ENCODE results near the gene GDPD3. TPM values are rescaled to one million over a fixed set of nuclear protein-coding genes. Genes with fewer than 3 reads are reported as not detected.
A peak's percentile ranks its signal among the peaks of the same experiment; 100 is the strongest.

Gene GDPD3
- total and polyA plus RNA-seq, 4 experiments from 2014 or later: 0.25 to 37.2 (median 31.5) TPM; not detected in 1

- no peak for DNase-seq
- CTCF ChIA-PET (ENCODE audit: partially characterized antibody): interaction anchor here (0.8 to 1.6 kb wide), 5 partner anchors 10 to 74 kb away, joined by 3 to 11 read pairs (median 3); partner anchors contain the start of genes ALDOA and TBX6
- Histone ChIP-seq H3K4me1 (ENCODE audit: insufficient read depth, low read length) (peaks cover 20% of the 10 kb centered on the region), H3K27me3 (ENCODE audit: insufficient read depth, low read length) (no peaks in the 10 kb centered on the region), H3K27ac (ENCODE audit: low read depth, low read length) (no peak overlapping the region), H3K4me3 (ENCODE audit: low read length in 2 of 2) (no peak overlapping the region), H3K36me3 (ENCODE audit: insufficient read depth, low read length) (no peaks in the 10 kb centered on the region), H3K9me3 (ENCODE audit: control insufficient read depth in 1 of 2, low read length in 2 of 2) (no peaks in the 10 kb centered on the region)
- H3K9me3 Mint-ChIP-seq: no peaks in the 10 kb centered on the region
- intact Hi-C loops (cut with micrococcal nuclease): no loop called here
- H3K4me3 Mint-ChIP-seq: peak overlapping the region in 7 of 8 donors; percentile 0 to 70 (median 28)
- peaks cover 12 to 21% (median 13%) of the 10 kb centered on the region in 4 donors for H3K4me1 Mint-ChIP-seq
- H3K27me3 Mint-ChIP-seq: no peaks in the 10 kb centered on the region
- H3K36me3 Mint-ChIP-seq: no peaks in the 10 kb centered on the region
- POLR2A ChIA-PET (ENCODE audit: partially characterized antibody): interaction anchor here (0.6 to 2.6 kb wide), 7 partner anchors 27 to 234 kb away, joined by 3 to 17 read pairs (median 5); partner anchors contain the start of genes CORO1A, GDPD3, TBX6 and YPEL3
- H3K27ac Mint-ChIP-seq: peak overlapping the region; percentile 1 to 85 (median 43)
Observed at GRCh38 chr16:30139583-30140481, 26.5 kb upstream of the GDPD3 start.

DNA sequence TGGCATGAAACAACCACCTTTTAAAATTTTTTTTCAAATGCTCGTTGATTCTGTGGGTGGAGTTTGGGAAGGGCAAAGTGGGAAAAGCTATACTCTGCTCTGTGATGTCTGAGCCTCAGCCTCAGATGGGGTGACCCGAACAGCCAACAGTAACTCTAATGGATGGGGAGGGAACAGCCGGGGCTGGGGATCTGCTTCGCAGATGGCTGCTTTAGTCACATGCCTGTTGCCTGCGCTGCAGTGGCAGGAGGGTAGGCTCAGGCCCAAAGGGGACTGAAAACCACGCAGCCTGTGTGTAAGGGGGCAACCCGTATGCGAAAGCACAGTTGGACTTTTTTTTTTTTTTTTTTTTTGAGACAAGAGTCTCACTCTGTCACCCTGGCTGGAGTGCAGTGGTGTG lies 24.6 kb upstream of the GDPD3 start:
- Histone ChIP-seq H3K4me1 (ENCODE audit: insufficient read depth, low read length) (peaks cover 13% of the 10 kb centered on the region), H3K27ac (ENCODE audit: low read depth, low read length) (no peak overlapping the region), H3K27me3 (ENCODE audit: insufficient read depth, low read length) (no peaks in the 10 kb centered on the region), H3K4me3 (ENCODE audit: low read length in 2 of 2) (no peak overlapping the region), H3K36me3 (ENCODE audit: insufficient read depth, low read length) (no peaks in the 10 kb centered on the region), H3K9me3 (ENCODE audit: control insufficient read depth in 1 of 2, low read length in 2 of 2) (no peaks in the 10 kb centered on the region)
- intact Hi-C loops (cut with micrococcal nuclease): no loop called here
- no peaks in the 10 kb centered on the region for H3K27me3 Mint-ChIP-seq
- DNase-seq: no peak
- no peak overlapping the region for H3K4me3 Mint-ChIP-seq
- H3K36me3 Mint-ChIP-seq: no peaks in the 10 kb centered on the region
- POLR2A ChIA-PET (ENCODE audit: partially characterized antibody): interaction anchor here (0.6 to 1.7 kb wide), 2 partner anchors 46 to 48 kb away, joined by 4 to 7 read pairs; partner anchors contain the start of gene CORO1A
- CTCF ChIA-PET (ENCODE audit: partially characterized antibody): interaction anchor here (0.5 to 1.4 kb wide), 3 partner anchors 26 to 457 kb away, joined by 3 read pairs; no protein-coding TSS in a partner anchor
- no peak overlapping the region for H3K27ac Mint-ChIP-seq
- H3K9me3 Mint-ChIP-seq: peaks cover 0 to 2% (median 0%) of the 10 kb centered on the region in 8 donors
- peaks cover 6 to 16% (median 8%) of the 10 kb centered on the region in 4 donors for H3K4me1 Mint-ChIP-seq

GRCh38 chr16:30136971-30137605 lies 23.8 kb upstream of the GDPD3 start:
- intact Hi-C loops (cut with micrococcal nuclease): no loop called here
- no peak overlapping the region for H3K27ac Mint-ChIP-seq
- H3K4me3 Mint-ChIP-seq: no peak overlapping the region
- Histone ChIP-seq H3K4me3 (ENCODE audit: low read length in 2 of 2) (no peak overlapping the region), H3K4me1 (ENCODE audit: insufficient read depth, low read length) (peaks cover 13% of the 10 kb centered on the region), H3K27ac (ENCODE audit: low read depth, low read length) (no peak overlapping the region), H3K36me3 (ENCODE audit: insufficient read depth, low read length) (no peaks in the 10 kb centered on the region), H3K27me3 (ENCODE audit: insufficient read depth, low read length) (no peaks in the 10 kb centered on the region), H3K9me3 (ENCODE audit: control insufficient read depth in 1 of 2, low read length in 2 of 2) (no peaks in the 10 kb centered on the region)
- no peak for DNase-seq
- H3K27me3 Mint-ChIP-seq: no peaks in the 10 kb centered on the region
- peaks cover 6 to 16% (median 8%) of the 10 kb centered on the region in 4 donors for H3K4me1 Mint-ChIP-seq
- ChIA-PET POLR2A (ENCODE audit: partially characterized antibody) (interaction anchor here (0.6 to 1.7 kb wide), 2 partner anchors 46 to 49 kb away, joined by 4 to 7 read pairs; partner anchors contain the start of gene CORO1A), CTCF (ENCODE audit: partially characterized antibody) (interaction anchor here (0.5 to 1.4 kb wide), 3 partner anchors 25 to 458 kb away, joined by 3 read pairs; no protein-coding TSS in a partner anchor)
- no peaks in the 10 kb centered on the region for H3K36me3 Mint-ChIP-seq
- peaks cover 0 to 3% (median 0%) of the 10 kb centered on the region in 8 donors for H3K9me3 Mint-ChIP-seq

DNA sequence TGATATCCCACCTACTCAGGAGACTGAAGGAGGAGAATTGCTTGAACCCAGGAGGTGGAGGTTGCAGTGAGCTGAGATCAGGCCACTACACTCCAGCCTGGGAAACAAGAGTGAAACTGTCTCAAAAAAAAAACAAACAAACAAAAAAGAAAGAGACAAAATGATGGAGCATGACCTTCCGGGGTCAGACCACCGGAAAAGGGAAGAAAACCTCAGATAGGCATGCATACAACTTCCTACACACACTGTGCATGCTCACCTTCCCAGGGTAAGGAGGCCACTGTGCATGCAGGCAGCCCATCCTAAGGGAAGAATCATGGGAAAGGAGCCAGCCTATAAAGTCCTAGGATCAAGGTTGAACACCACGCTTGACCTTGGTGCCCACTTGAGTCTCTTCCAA lies 19.3 kb upstream of the GDPD3 start:
- ChIA-PET POLR2A (ENCODE audit: partially characterized antibody) (no interaction called here), CTCF (ENCODE audit: partially characterized antibody) (no interaction called here)
- no peaks in the 10 kb centered on the region for H3K27me3 Mint-ChIP-seq
- H3K4me1 Mint-ChIP-seq: peaks cover 0 to 9% (median 4%) of the 10 kb centered on the region in 4 donors
- Histone ChIP-seq H3K36me3 (ENCODE audit: insufficient read depth, low read length) (no peaks in the 10 kb centered on the region), H3K9me3 (ENCODE audit: control insufficient read depth in 1 of 2, low read length in 2 of 2) (no peaks in the 10 kb centered on the region), H3K4me1 (ENCODE audit: insufficient read depth, low read length) (no peaks in the 10 kb centered on the region), H3K27ac (ENCODE audit: low read depth, low read length) (no peak overlapping the region), H3K27me3 (ENCODE audit: insufficient read depth, low read length) (no peaks in the 10 kb centered on the region), H3K4me3 (ENCODE audit: low read length in 2 of 2) (no peak overlapping the region)
- no peak for DNase-seq
- H3K9me3 Mint-ChIP-seq: peaks cover 0 to 9% (median 3%) of the 10 kb centered on the region in 8 donors
- no peak overlapping the region for H3K27ac Mint-ChIP-seq
- no peak overlapping the region for H3K4me3 Mint-ChIP-seq
- intact Hi-C loops (cut with micrococcal nuclease): no loop called here
- no peaks in the 10 kb centered on the region for H3K36me3 Mint-ChIP-seq

DNA sequence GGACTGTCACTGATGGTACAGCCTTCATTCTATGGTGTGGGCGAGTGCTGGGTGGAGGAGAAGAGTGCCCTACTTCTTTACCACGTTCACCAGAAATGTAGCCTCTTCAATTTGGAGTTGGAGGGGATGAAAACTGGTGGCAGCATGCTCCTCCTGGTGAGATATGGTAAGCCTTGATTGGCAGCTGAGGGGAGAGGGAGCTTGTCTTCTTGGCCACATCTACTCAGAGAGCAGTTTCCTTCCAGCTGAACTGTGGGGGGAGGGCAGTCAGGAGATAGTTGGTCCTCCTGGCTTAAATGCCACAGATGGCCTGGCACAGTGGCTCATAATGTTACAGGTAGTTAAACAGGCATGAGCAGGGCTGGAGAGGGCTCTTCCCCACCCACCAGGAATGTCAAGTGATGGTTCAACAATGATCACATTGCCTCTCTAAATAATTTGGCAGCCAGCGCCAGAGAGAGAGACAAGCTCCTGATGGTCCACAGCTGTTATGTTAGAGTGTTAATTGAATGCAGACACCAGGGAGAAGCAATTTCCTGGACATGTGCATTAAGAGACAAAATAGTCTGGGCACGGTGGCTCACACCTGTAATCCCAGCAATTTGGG lies 18.6 kb upstream of the GDPD3 start:
- no peak overlapping the region for H3K27ac Mint-ChIP-seq
- H3K36me3 Mint-ChIP-seq: no peaks in the 10 kb centered on the region
- CTCF ChIA-PET (ENCODE audit: partially characterized antibody): no interaction called here

DNA sequence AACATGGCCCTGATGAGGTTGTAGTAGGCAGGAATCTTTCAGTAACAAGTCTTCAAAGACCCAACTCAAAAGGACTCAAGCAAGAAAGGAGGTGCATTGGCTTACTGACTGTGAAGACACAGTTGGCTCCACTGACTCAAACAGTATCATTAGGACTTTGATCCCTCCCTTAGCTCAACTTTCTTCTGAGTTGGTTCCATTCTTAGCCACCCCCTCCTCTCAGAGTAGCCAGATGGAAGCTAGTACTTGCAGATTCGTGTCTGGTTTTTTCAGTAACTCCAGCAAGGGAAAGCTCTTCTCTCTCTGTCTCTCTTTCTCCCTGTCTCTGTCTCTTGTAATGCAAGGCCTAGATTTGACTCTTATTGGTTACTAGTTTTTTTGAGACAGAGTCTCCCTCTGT lies 14.7 kb upstream of the GDPD3 start:
- Histone ChIP-seq H3K9me3 (ENCODE audit: control insufficient read depth in 1 of 2, low read length in 2 of 2) (no peaks in the 10 kb centered on the region), H3K4me3 (ENCODE audit: low read length in 2 of 2) (no peak overlapping the region), H3K27ac (ENCODE audit: low read depth, low read length) (no peak overlapping the region), H3K4me1 (ENCODE audit: insufficient read depth, low read length) (peaks cover 5% of the 10 kb centered on the region), H3K36me3 (ENCODE audit: insufficient read depth, low read length) (no peaks in the 10 kb centered on the region), H3K27me3 (ENCODE audit: insufficient read depth, low read length) (no peaks in the 10 kb centered on the region)
- H3K27me3 Mint-ChIP-seq: no peaks in the 10 kb centered on the region
- H3K36me3 Mint-ChIP-seq: peaks cover 0 to 2% of the 10 kb centered on the region in 2 donors
- no peak overlapping the region for H3K27ac Mint-ChIP-seq
- peaks cover 0 to 9% (median 3%) of the 10 kb centered on the region in 8 donors for H3K9me3 Mint-ChIP-seq
- ChIA-PET CTCF (ENCODE audit: partially characterized antibody) (no interaction called here), POLR2A (ENCODE audit: partially characterized antibody) (interaction anchor here (2.6 kb wide), 1 partner anchor 55 kb away, joined by 8 read pairs; the partner anchor contains the start of gene CORO1A)
- intact Hi-C loops (cut with micrococcal nuclease): loop anchor here (10.0 kb wide), 1 partner anchor 277 kb away; the partner anchor contains the start of gene ZNF771
- peaks cover 0 to 14% (median 4%) of the 10 kb centered on the region in 4 donors for H3K4me1 Mint-ChIP-seq
- H3K4me3 Mint-ChIP-seq: no peak overlapping the region
- no peak for DNase-seq

More for the DNA sequence above, 18.6 kb upstream of the GDPD3 start:
- Histone ChIP-seq H3K4me1 (ENCODE audit: insufficient read depth, low read length) (no peaks in the 10 kb centered on the region), H3K27ac (ENCODE audit: low read depth, low read length) (no peak overlapping the region), H3K4me3 (ENCODE audit: low read length in 2 of 2) (no peak overlapping the region), H3K27me3 (ENCODE audit: insufficient read depth, low read length) (no peaks in the 10 kb centered on the region), H3K36me3 (ENCODE audit: insufficient read depth, low read length) (no peaks in the 10 kb centered on the region), H3K9me3 (ENCODE audit: control insufficient read depth in 1 of 2, low read length in 2 of 2) (no peaks in the 10 kb centered on the region)
- Mint-ChIP-seq H3K27me3 (no peaks in the 10 kb centered on the region), H3K4me1 (peaks cover 0 to 9% (median 4%) of the 10 kb centered on the region in 4 donors), H3K4me3 (no peak overlapping the region), H3K9me3 (peaks cover 0 to 9% (median 3%) of the 10 kb centered on the region in 8 donors)
- intact Hi-C loops (cut with micrococcal nuclease): no loop called here
- POLR2A ChIA-PET (ENCODE audit: partially characterized antibody): interaction anchor here (0.9 to 1.6 kb wide), 2 partner anchors 52 to 54 kb away, joined by 3 to 5 read pairs; partner anchors contain the start of gene CORO1A
- DNase-seq: no peak
